ENCODE measurements around the gene APLN.

The APLN gene

GRCh38 chrX:129648514-129649267 is 6.1 kb downstream of the APLN start:
- no peak overlapping the region for H3K27ac ChIP-seq
- TF ChIP-seq CTCF (conservative IDR thresholded peaks at IDR 0.05): no peak

GRCh38 chrX:129647418-129648410 is 7.0 kb downstream of the APLN start:
- no peak overlapping the region for H3K27ac ChIP-seq
- TF ChIP-seq CTCF (conservative IDR thresholded peaks at IDR 0.05): no peak

GRCh38 chrX:129646566-129647417 is 8.0 kb downstream of the APLN start:
- TF ChIP-seq CTCF (conservative IDR thresholded peaks at IDR 0.05): no peak
- H3K27ac ChIP-seq: no peak overlapping the region; the same call in 1 of the 2 replicates

GRCh38 chrX:129642641-129643040 is 12.1 kb downstream of the APLN start:
- H3K27ac ChIP-seq: no peak overlapping the region
- TF ChIP-seq CTCF (conservative IDR thresholded peaks at IDR 0.05): no peak

GRCh38 chrX:129641941-129642340 is 12.8 kb downstream of the APLN start:
- TF ChIP-seq CTCF (conservative IDR thresholded peaks at IDR 0.05): no peak

GRCh38 chrX:129641469-129641868 is 13.3 kb downstream of the APLN start:
- no peak for TF ChIP-seq CTCF (conservative IDR thresholded peaks at IDR 0.05)
- no peak overlapping the region for H3K27ac ChIP-seq

More at GRCh38 chrX:129641941-129642340, 12.8 kb downstream of the APLN start:
- H3K27ac ChIP-seq: no peak overlapping the region
